Measurements from ENCODE around the gene ATF7IP. TPM values are rescaled to one million over a fixed set of nuclear protein-coding genes. Genes with fewer than 3 reads are reported as not detected.
"Not testable (repeated sequence)": the region's sequence is repeated elsewhere in the genome, so short reads cannot be mapped to it uniquely, and the experiment has no call there.

ATF7IP gene
- total RNA-seq, 1 experiment from 2014 or later: 25.4 TPM

DNA sequence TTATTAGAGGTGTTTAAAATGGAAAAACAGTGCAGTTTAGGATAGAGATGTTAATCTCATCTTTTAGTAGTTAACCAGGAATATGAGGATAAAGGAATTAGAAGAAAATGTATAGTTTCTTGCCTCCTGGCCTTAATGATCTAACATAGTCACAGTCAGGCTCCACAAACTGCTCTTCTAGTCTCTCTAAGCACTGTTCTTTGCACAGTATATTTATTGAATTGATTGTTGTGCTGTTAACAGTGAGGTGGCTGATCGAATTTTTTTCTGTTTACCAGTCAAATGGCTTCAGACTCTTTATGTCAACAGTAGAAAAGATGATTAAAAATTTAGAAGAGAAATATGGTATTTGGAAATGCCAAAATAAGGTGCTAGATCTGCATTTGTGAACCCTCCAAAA is 37.8 kb downstream of the ATF7IP start:
- POLR2A ChIA-PET: no interaction called here
- H3K27me3 ChIP-seq (ENCODE audit: control insufficient read depth, insufficient read depth, low read length): no peaks in the 10 kb centered on the region
- intact Hi-C loops (cut with micrococcal nuclease; ENCODE audit: unreplicated experiment): no loop called here
- DNase-seq (ENCODE audit: low read depth, low spot score) (no peak), ATAC-seq (no peak)
- no peaks in the 10 kb centered on the region for H3K36me3 ChIP-seq (ENCODE audit: control insufficient read depth, insufficient read depth, low read length)
- H3K4me3 ChIP-seq (ENCODE audit: low read depth in 2 of 2, low read length in 2 of 2): no peak overlapping the region
- TF ChIP-seq POLR2AphosphoS5 (IDR thresholded peaks at IDR 0.05; ENCODE audit: low read depth, low read length): no peak
- TF ChIP-seq, protein P1, sequence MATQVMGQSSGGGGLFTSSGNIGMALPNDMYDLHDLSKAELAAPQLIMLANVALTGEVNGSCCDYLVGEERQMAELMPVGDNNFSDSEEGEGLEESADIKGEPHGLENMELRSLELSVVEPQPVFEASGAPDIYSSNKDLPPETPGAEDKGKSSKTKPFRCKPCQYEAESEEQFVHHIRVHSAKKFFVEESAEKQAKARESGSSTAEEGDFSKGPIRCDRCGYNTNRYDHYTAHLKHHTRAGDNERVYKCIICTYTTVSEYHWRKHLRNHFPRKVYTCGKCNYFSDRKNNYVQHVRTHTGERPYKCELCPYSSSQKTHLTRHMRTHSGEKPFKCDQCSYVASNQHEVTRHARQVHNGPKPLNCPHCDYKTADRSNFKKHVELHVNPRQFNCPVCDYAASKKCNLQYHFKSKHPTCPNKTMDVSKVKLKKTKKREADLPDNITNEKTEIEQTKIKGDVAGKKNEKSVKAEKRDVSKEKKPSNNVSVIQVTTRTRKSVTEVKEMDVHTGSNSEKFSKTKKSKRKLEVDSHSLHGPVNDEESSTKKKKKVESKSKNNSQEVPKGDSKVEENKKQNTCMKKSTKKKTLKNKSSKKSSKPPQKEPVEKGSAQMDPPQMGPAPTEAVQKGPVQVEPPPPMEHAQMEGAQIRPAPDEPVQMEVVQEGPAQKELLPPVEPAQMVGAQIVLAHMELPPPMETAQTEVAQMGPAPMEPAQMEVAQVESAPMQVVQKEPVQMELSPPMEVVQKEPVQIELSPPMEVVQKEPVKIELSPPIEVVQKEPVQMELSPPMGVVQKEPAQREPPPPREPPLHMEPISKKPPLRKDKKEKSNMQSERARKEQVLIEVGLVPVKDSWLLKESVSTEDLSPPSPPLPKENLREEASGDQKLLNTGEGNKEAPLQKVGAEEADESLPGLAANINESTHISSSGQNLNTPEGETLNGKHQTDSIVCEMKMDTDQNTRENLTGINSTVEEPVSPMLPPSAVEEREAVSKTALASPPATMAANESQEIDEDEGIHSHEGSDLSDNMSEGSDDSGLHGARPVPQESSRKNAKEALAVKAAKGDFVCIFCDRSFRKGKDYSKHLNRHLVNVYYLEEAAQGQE (IDR thresholded peaks at IDR 0.05; ENCODE audit: insufficient read depth in 1 of 2, low read depth in 2 of 2, low read length in 1 of 2): no peak
- TF ChIP-seq, protein P2, sequence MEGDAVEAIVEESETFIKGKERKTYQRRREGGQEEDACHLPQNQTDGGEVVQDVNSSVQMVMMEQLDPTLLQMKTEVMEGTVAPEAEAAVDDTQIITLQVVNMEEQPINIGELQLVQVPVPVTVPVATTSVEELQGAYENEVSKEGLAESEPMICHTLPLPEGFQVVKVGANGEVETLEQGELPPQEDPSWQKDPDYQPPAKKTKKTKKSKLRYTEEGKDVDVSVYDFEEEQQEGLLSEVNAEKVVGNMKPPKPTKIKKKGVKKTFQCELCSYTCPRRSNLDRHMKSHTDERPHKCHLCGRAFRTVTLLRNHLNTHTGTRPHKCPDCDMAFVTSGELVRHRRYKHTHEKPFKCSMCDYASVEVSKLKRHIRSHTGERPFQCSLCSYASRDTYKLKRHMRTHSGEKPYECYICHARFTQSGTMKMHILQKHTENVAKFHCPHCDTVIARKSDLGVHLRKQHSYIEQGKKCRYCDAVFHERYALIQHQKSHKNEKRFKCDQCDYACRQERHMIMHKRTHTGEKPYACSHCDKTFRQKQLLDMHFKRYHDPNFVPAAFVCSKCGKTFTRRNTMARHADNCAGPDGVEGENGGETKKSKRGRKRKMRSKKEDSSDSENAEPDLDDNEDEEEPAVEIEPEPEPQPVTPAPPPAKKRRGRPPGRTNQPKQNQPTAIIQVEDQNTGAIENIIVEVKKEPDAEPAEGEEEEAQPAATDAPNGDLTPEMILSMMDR (IDR thresholded peaks at IDR 0.05): no peak
- no peak for TF ChIP-seq TCF7L2 (IDR thresholded peaks at IDR 0.05; ENCODE audit: low read depth, low read length)
- TF ChIP-seq SIN3A (IDR thresholded peaks at IDR 0.05; ENCODE audit: borderline replicate concordance, insufficient read depth, low read depth, low read length): no peak
- BruUV-seq (replicated peaks): no TSS peak
- peak overlapping the region; percentile 69 for H3K27ac ChIP-seq (ENCODE audit: low read length)
- CTCF ChIA-PET: no interaction called here
- in situ Hi-C loops (cut with HindIII; ENCODE audit: low pct_unique_long_range_greater_than_20kb, low sequenced_read_pairs): no loop called here
- peaks cover 9% of the 10 kb centered on the region for H3K4me1 ChIP-seq (ENCODE audit: control insufficient read depth, insufficient read depth, low read length)
- H3K9me3 ChIP-seq (ENCODE audit: control insufficient read depth, insufficient read depth, low read depth, low read length): peaks cover 12% of the 10 kb centered on the region; the same call in 1 of the 2 replicates

DNA sequence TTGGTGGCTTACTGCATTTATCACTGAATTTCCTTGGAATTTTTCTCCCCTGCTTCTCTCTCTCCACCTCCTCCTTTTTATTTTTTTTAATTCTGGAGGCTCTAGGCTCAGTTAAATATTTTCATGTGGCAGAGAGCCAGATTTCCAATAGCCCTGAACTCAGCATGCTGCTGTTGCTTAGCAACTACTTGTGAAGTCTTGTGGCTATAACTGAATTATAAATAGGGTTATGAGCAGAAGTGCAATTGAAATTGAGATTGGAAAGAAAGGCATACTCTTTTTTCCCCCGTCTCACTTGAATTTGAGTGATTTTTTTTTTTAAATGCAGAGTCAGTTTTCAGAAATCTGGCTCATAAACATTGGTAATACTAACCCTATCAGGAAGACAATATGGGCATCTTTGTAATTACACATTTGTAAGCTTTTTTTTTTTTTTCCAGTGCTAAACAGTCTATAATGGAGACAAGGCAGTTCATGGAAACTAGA is 38.3 kb downstream of the ATF7IP start:
- Histone ChIP-seq H3K27ac (ENCODE audit: low read length) (peak overlapping the region; percentile 69), H3K36me3 (ENCODE audit: control insufficient read depth, insufficient read depth, low read length) (no peaks in the 10 kb centered on the region), H3K9me3 (ENCODE audit: control insufficient read depth, insufficient read depth, low read depth, low read length) (peaks cover 10% of the 10 kb centered on the region; the same call in 1 of the 2 replicates), H3K4me3 (ENCODE audit: low read depth in 2 of 2, low read length in 2 of 2) (no peak overlapping the region), H3K27me3 (ENCODE audit: control insufficient read depth, insufficient read depth, low read length) (no peaks in the 10 kb centered on the region), H3K4me1 (ENCODE audit: control insufficient read depth, insufficient read depth, low read length) (peaks cover 9% of the 10 kb centered on the region)
- in situ Hi-C loops (cut with HindIII; ENCODE audit: low pct_unique_long_range_greater_than_20kb, low sequenced_read_pairs) (no loop called here), intact Hi-C loops (cut with micrococcal nuclease; ENCODE audit: unreplicated experiment) (no loop called here)
- ATAC-seq (no peak), DNase-seq (ENCODE audit: low read depth, low spot score) (no peak)
- BruUV-seq (replicated peaks): no TSS peak
- ChIA-PET POLR2A (no interaction called here), CTCF (no interaction called here)
- TF ChIP-seq, protein P2 (IDR thresholded peaks at IDR 0.05): no peak
- TF ChIP-seq SIN3A (IDR thresholded peaks at IDR 0.05; ENCODE audit: borderline replicate concordance, insufficient read depth, low read depth, low read length) (no peak), POLR2AphosphoS5 (IDR thresholded peaks at IDR 0.05; ENCODE audit: low read depth, low read length) (no peak), TCF7L2 (IDR thresholded peaks at IDR 0.05; ENCODE audit: low read depth, low read length) (no peak)
- TF ChIP-seq, protein P1 (IDR thresholded peaks at IDR 0.05; ENCODE audit: insufficient read depth in 1 of 2, low read depth in 2 of 2, low read length in 1 of 2): no peak

DNA sequence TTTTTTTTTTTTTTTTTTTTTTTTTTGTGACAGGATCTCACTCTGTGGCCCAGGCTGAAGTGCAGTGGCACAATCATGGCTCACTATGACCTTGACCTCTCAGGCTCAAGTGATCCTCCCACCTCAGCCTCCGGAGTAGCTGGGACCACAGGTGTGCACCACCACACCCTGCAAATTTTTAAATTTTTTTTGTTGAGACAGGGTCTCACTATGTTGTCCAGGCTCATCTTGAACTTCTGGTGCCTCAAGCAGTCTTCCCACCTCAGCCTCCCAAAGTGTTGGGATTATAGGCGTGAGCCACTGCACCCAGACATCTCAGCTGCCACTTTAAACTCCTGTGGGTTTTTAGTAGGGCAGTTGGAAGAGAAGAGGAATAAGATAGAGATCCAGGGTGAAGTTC is 39.9 kb downstream of the ATF7IP start:
- BruUV-seq (replicated peaks); POLR2A ChIA-PET; H3K4me3 ChIP-seq (ENCODE audit: low read depth in 2 of 2, low read length in 2 of 2); H3K27me3 ChIP-seq (ENCODE audit: control insufficient read depth, insufficient read depth, low read length); H3K27ac ChIP-seq (ENCODE audit: low read length); in situ Hi-C loops (cut with HindIII; ENCODE audit: low pct_unique_long_range_greater_than_20kb, low sequenced_read_pairs); ATAC-seq; H3K9me3 ChIP-seq (ENCODE audit: control insufficient read depth, insufficient read depth, low read depth, low read length); H3K36me3 ChIP-seq (ENCODE audit: control insufficient read depth, insufficient read depth, low read length); intact Hi-C loops (cut with micrococcal nuclease; ENCODE audit: unreplicated experiment); H3K4me1 ChIP-seq (ENCODE audit: control insufficient read depth, insufficient read depth, low read length); DNase-seq (ENCODE audit: low read depth, low spot score); CTCF ChIA-PET: not testable (repeated sequence)
